GM12873 (cell line): ENCODE results near the gene SETD1A.

Experiments
- CTCF ChIP-seq: IDR thresholded peaks from 2 replicates; pipeline ENCODE4 v1.5.1; 2012; ENCODE audit warnings: low read depth, mild to moderate bottlenecking, moderate library complexity, low read length, control low read depth; ENCODE audit not compliant: insufficient read depth; ENCODE audit errors: missing control alignments

Gene SETD1A

GRCh38 chr16:31001507-31002249 lies 44.1 kb downstream of the SETD1A start:
- no peak for TF ChIP-seq CTCF

GRCh38 chr16:31002250-31002700 lies 44.7 kb downstream of the SETD1A start:
- no peak for TF ChIP-seq CTCF

GRCh38 chr16:31002862-31003341 lies 45.3 kb downstream of the SETD1A start:
- TF ChIP-seq CTCF = no peak

GRCh38 chr16:31003744-31004143 lies 46.2 kb downstream of the SETD1A start:
- TF ChIP-seq CTCF = no peak

GRCh38 chr16:31004658-31005057 lies 47.1 kb downstream of the SETD1A start:
- TF ChIP-seq CTCF = no peak

GRCh38 chr16:31005350-31006085 lies 48.0 kb downstream of the SETD1A start:
- TF ChIP-seq CTCF = no peak

- TF ChIP-seq CTCF = no peak
Observed at GRCh38 chr16:31006086-31006385, 48.5 kb downstream of the SETD1A start.
